Muscle layer of duodenum (tissue), 2 donors: ENCODE measurements around the gene TTC33.
"Not testable (repeated sequence)": the region's sequence is repeated elsewhere in the genome, so short reads cannot be mapped to it uniquely, and the experiment has no call there.

Experiments
- H3K27ac ChIP-seq: one replicate; pipeline ENCODE4 v1.7.0; 2013; ENCODE audit warnings: mild to moderate bottlenecking, low read length
- H3K27me3 ChIP-seq: one replicate; pipeline ENCODE4 v1.7.0; 2013; ENCODE audit warnings: low read depth, mild to moderate bottlenecking, control low read depth, low read length
- H3K36me3 ChIP-seq, 2 donors: one replicate each; pipeline ENCODE4 v1.7.0; 2013; ENCODE audit warnings: low read length in 2 of 2, control low read depth in 1 of 2, mild to moderate bottlenecking in 1 of 2; ENCODE audit not compliant: insufficient read depth in 2 of 2, control insufficient read depth in 1 of 2
- H3K4me1 ChIP-seq, 2 donors: one replicate each; pipeline ENCODE4 v1.7.0; 2013; ENCODE audit warnings: low read length in 2 of 2, mild to moderate bottlenecking in 2 of 2, control low read depth in 1 of 2, moderate library complexity in 1 of 2; ENCODE audit not compliant: insufficient read depth in 2 of 2, control insufficient read depth in 1 of 2
- H3K4me3 ChIP-seq, 2 donors: one replicate each; pipeline ENCODE4 v1.7.0; 2013; ENCODE audit warnings: low read length in 2 of 2, low read depth in 1 of 2, mild to moderate bottlenecking in 1 of 2
- H3K9me3 ChIP-seq, 2 donors: one replicate each; pipeline ENCODE4 v1.7.0; 2013; ENCODE audit warnings: low read length in 2 of 2, control low read depth in 1 of 2, mild to moderate bottlenecking in 1 of 2; ENCODE audit not compliant: control insufficient read depth in 1 of 2
- donor health status: healthy.

The TTC33 gene

GRCh38 chr5:40755407-40756365 is at the start of gene TTC33:
Gene TTC33, minus strand, starts transcription at chr5:40755961. Its CDS starts 8,943 bp downstream, at chr5:40747018.
- Histone ChIP-seq H3K36me3 (peaks cover 0 to 6% of the 10 kb centered on the region in 2 donors), H3K9me3 (no peaks in the 10 kb centered on the region), H3K27ac (peak within 1 kb of the TSS; percentile 93), H3K27me3 (no peaks in the 10 kb centered on the region), H3K4me1 (peaks cover 6 to 8% of the 10 kb centered on the region in 2 donors), H3K4me3 (peak within 1 kb of the TSS; percentile 92 to 93)

- H3K4me1 ChIP-seq: peaks cover 0 to 2% of the 10 kb centered on the region in 2 donors
- no peak overlapping the region for H3K4me3 ChIP-seq
Observed at GRCh38 chr5:40801771-40802562, 46.2 kb upstream of the TTC33 start.

GRCh38 chr5:40799258-40799657 is 43.5 kb upstream of the TTC33 start:
- peaks cover 7 to 14% of the 10 kb centered on the region in 2 donors for H3K4me1 ChIP-seq
- no peaks in the 10 kb centered on the region for H3K27me3 ChIP-seq
- H3K4me3 ChIP-seq: peak overlapping the region in 1 of 2 donors; percentile 86
- H3K27ac ChIP-seq: peak overlapping the region; percentile 19
- no peaks in the 10 kb centered on the region for H3K9me3 ChIP-seq
- no peaks in the 10 kb centered on the region for H3K36me3 ChIP-seq

More at GRCh38 chr5:40801771-40802562, 46.2 kb upstream of the TTC33 start:
- no peak overlapping the region for H3K27ac ChIP-seq
- H3K9me3 ChIP-seq: no peaks in the 10 kb centered on the region
- no peaks in the 10 kb centered on the region for H3K36me3 ChIP-seq
- H3K27me3 ChIP-seq: no peaks in the 10 kb centered on the region

GRCh38 chr5:40798801-40799210 is 43.0 kb upstream of the TTC33 start:
- Histone ChIP-seq H3K4me3 (peak overlapping the region; percentile 76 to 86), H3K27me3 (no peaks in the 10 kb centered on the region), H3K4me1 (peaks cover 7 to 14% of the 10 kb centered on the region in 2 donors), H3K9me3 (no peaks in the 10 kb centered on the region), H3K36me3 (no peaks in the 10 kb centered on the region), H3K27ac (peak overlapping the region; percentile 79)

GRCh38 chr5:40798012-40798800 is 42.4 kb upstream of the TTC33 start, which contains the start of gene PRKAA1:
Gene PRKAA1, minus strand, starts transcription at chr5:40798374. Its CDS starts 185 bp downstream, at chr5:40798189.
- H3K9me3 ChIP-seq: no peaks in the 10 kb centered on the region
- H3K4me3 ChIP-seq: peak within 1 kb of the TSS; percentile 86 to 96
- H3K36me3 ChIP-seq: no peaks in the 10 kb centered on the region
- no peaks in the 10 kb centered on the region for H3K27me3 ChIP-seq
- peak within 1 kb of the TSS; percentile 86 for H3K27ac ChIP-seq
- peaks cover 7 to 14% of the 10 kb centered on the region in 2 donors for H3K4me1 ChIP-seq

GRCh38 chr5:40797273-40798011 is 41.7 kb upstream of the TTC33 start:
- Histone ChIP-seq H3K27me3 (no peaks in the 10 kb centered on the region), H3K27ac (peak overlapping the region; percentile 86), H3K36me3 (no peaks in the 10 kb centered on the region), H3K4me1 (peaks cover 7 to 14% of the 10 kb centered on the region in 2 donors), H3K9me3 (no peaks in the 10 kb centered on the region), H3K4me3 (peak overlapping the region; percentile 86 to 96)

- peaks cover 9 to 14% of the 10 kb centered on the region in 2 donors for H3K4me1 ChIP-seq
- H3K27ac ChIP-seq: peak overlapping the region; percentile 86
Observed at GRCh38 chr5:40796487-40796889, 40.7 kb upstream of the TTC33 start.

GRCh38 chr5:40794877-40795276 is 39.1 kb upstream of the TTC33 start:
- peaks cover 14% of the 10 kb centered on the region in 2 donors for H3K4me1 ChIP-seq

More at GRCh38 chr5:40796487-40796889, 40.7 kb upstream of the TTC33 start:
- Histone ChIP-seq H3K36me3 (no peaks in the 10 kb centered on the region), H3K4me3 (peak overlapping the region; percentile 86 to 96), H3K9me3 (no peaks in the 10 kb centered on the region), H3K27me3 (no peaks in the 10 kb centered on the region)

GRCh38 chr5:40794340-40794739 is 38.6 kb upstream of the TTC33 start:
- not testable (repeated sequence) for H3K27me3 ChIP-seq, H3K9me3 ChIP-seq, H3K4me3 ChIP-seq, H3K27ac ChIP-seq, H3K36me3 ChIP-seq
- H3K4me1 ChIP-seq: peaks cover 14% of the 10 kb centered on the region in 2 donors

More at GRCh38 chr5:40794877-40795276, 39.1 kb upstream of the TTC33 start:
- H3K27me3 ChIP-seq, H3K36me3 ChIP-seq, H3K4me3 ChIP-seq, H3K9me3 ChIP-seq, H3K27ac ChIP-seq: not testable (repeated sequence)

GRCh38 chr5:40792691-40793090 is 36.9 kb upstream of the TTC33 start:
- H3K4me1 ChIP-seq: peaks cover 14% of the 10 kb centered on the region in 2 donors
- not testable (repeated sequence) for H3K9me3 ChIP-seq, H3K36me3 ChIP-seq, H3K27me3 ChIP-seq, H3K4me3 ChIP-seq, H3K27ac ChIP-seq
